SK-N-SH (cell line): ENCODE data around the gene TMEM171. TPM values are rescaled to one million over a fixed set of nuclear protein-coding genes. Genes with fewer than 3 reads are reported as not detected.

ENCODE experiments used
- CTCF ChIA-PET: fragments of 300-600, 350-600 bp; formaldehyde crosslinking; extraction: SDS; loops from one replicate; lab custom pipeline; 2021; lab: Yijun Ruan, JAX
- POLR2A ChIA-PET: fragments of 350-600 bp; sonication (Branson Sonifier 250); formaldehyde crosslinking; extraction: SDS; loops from one replicate; lab custom pipeline; 2020; ENCODE audit warnings: antibody characterized with exemption, inconsistent platforms; lab: Yijun Ruan, JAX
- DNase-seq: peaks from one replicate; pipeline ENCODE4 v3.0.0; 2012
- H2AFZ ChIP-seq: fragments of 200-600 bp; sonication (generic); 2 replicates; pipeline ENCODE4 v1.8.1; 2016; ENCODE audit warnings: antibody characterized with exemption, mild to moderate bottlenecking, low read depth
- H3F3A ChIP-seq: fragments of 200-600 bp; sonication (generic); replicated peaks from 2 replicates; pipeline ENCODE3; 2016; ENCODE audit warnings: antibody characterized with exemption, mild to moderate bottlenecking; ENCODE audit not compliant: insufficient read depth
- H3K27ac ChIP-seq, 2 experiments: fragments of 200-500 bp in 1 of 2; fragments of 200-600 bp in 1 of 2; sonication (Bioruptor generic) in 1 of 2; sonication (generic), shearing (Covaris generic) in 1 of 2; 2 replicates each; pipeline versions ENCODE4 v1.5.1 to v1.6.1; 2014 to 2016; ENCODE audit warnings: low read depth in 2 of 2, inconsistent platforms in 1 of 2, low read length in 1 of 2, mild to moderate bottlenecking in 1 of 2, mixed read lengths in 1 of 2
- H3K27me3 ChIP-seq: fragments of 200-600 bp; sonication (generic), shearing (Covaris generic); 2 replicates; pipeline ENCODE4 v1.6.1; 2016; ENCODE audit warnings: mixed run types; ENCODE audit not compliant: insufficient read depth
- H3K36me3 ChIP-seq, 2 experiments: fragments of 200-500 bp in 1 of 2; fragments of 200-600 bp in 1 of 2; sonication (Bioruptor generic) in 1 of 2; sonication (generic) in 1 of 2; replicated peaks in 1 of 2; 2 replicates each; pipeline versions ENCODE3 to v1.5.1; 2014 to 2016; ENCODE audit warnings: low read length in 1 of 2, mild to moderate bottlenecking in 1 of 2; ENCODE audit not compliant: insufficient read depth in 2 of 2, control insufficient read depth in 1 of 2
- H3K4me1 ChIP-seq, 2 experiments: fragments of 200-500 bp in 1 of 2; fragments of 200-600 bp in 1 of 2; sonication (Bioruptor generic) in 1 of 2; sonication (generic), shearing (Covaris generic) in 1 of 2; 2 replicates each; pipeline versions ENCODE4 v1.5.1 to v1.6.1; 2014 to 2016; ENCODE audit warnings: low read depth in 1 of 2, low read length in 1 of 2, mixed run types in 1 of 2; ENCODE audit not compliant: insufficient read depth in 2 of 2, control insufficient read depth in 1 of 2
- H3K4me2 ChIP-seq: fragments of 200-600 bp; sonication (generic), shearing (Covaris generic); 2 replicates; pipeline ENCODE4 v1.6.1; 2017; ENCODE audit warnings: mixed run types
- H3K4me3 ChIP-seq, 2 experiments: fragments of 200-500 bp in 1 of 2; fragments of 200-600 bp in 1 of 2; sonication (Bioruptor generic) in 1 of 2; sonication (generic), shearing (Covaris generic) in 1 of 2; 2 replicates each; pipeline versions ENCODE4 v1.5.1 to v1.8.1; 2014 to 2016; ENCODE audit warnings: low read depth in 2 of 2, inconsistent platforms in 1 of 2, low read length in 1 of 2, mild to moderate bottlenecking in 1 of 2, mixed read lengths in 1 of 2, moderate library complexity in 1 of 2
- H3K79me2 ChIP-seq: fragments of 200-600 bp; sonication (generic); 2 replicates; pipeline ENCODE4 v1.8.1; 2017; ENCODE audit warnings: mild to moderate bottlenecking; ENCODE audit not compliant: insufficient read depth
- H3K9ac ChIP-seq: fragments of 200-600 bp; sonication (generic); 2 replicates; pipeline ENCODE4 v1.6.1; 2017; ENCODE audit warnings: mixed run types
- H3K9me2 ChIP-seq: fragments of 200-600 bp; sonication (generic); 2 replicates; pipeline ENCODE4 v1.6.1; 2017; ENCODE audit warnings: mixed run types
- H3K9me3 ChIP-seq: fragments of 200-600 bp; sonication (generic); 2 replicates; pipeline ENCODE4 v1.6.1; 2017; ENCODE audit warnings: mixed run types, mild to moderate bottlenecking, moderate library complexity
- H4K20me1 ChIP-seq: fragments of 200-600 bp; sonication (generic); 2 replicates; pipeline ENCODE4 v1.6.1; 2017; ENCODE audit warnings: mild to moderate bottlenecking, mixed run types; ENCODE audit not compliant: insufficient read depth
- CHD2 ChIP-seq: fragments of 150-350 bp; IDR thresholded peaks from 2 replicates; pipeline ENCODE4 v1.6.1; 2018; ENCODE audit warnings: low read length; ENCODE audit not compliant: partially characterized antibody
- CTCF ChIP-seq: fragments of 200-600 bp; sonication (generic); IDR thresholded peaks from 2 replicates; pipeline ENCODE4 v1.6.1; 2017; ENCODE audit warnings: antibody characterized with exemption, mild to moderate bottlenecking, moderate library complexity
- ELF1 ChIP-seq: IDR thresholded peaks from 2 replicates; pipeline ENCODE4 v1.4.0; 2012
- FOSL2 ChIP-seq: IDR thresholded peaks from 2 replicates; pipeline ENCODE4 v1.4.0; 2012; ENCODE audit warnings: low read depth, mild to moderate bottlenecking, moderate library complexity, borderline replicate concordance
- FOXM1 ChIP-seq: IDR thresholded peaks from 2 replicates; pipeline ENCODE4 v1.4.0; 2012; ENCODE audit warnings: low read depth, mild to moderate bottlenecking
- IRF3 ChIP-seq: fragments of 150-350 bp; IDR thresholded peaks from 2 replicates; pipeline ENCODE4 v1.6.1; 2016; ENCODE audit warnings: mild to moderate bottlenecking, low read depth, low read length
- JUND ChIP-seq: IDR thresholded peaks from 2 replicates; pipeline ENCODE4 v1.4.0; 2012
- REST ChIP-seq: IDR thresholded peaks from 2 replicates; pipeline ENCODE4 v1.6.1; 2012; ENCODE audit warnings: mild to moderate bottlenecking, low read depth, low read length, moderate library complexity
- RXRA ChIP-seq: IDR thresholded peaks from 2 replicates; pipeline ENCODE4 v1.4.0; 2012; ENCODE audit warnings: low read depth, mild to moderate bottlenecking, borderline replicate concordance
- SMC3 ChIP-seq: IDR thresholded peaks from 2 replicates; pipeline ENCODE4 v1.6.1; 2012; ENCODE audit warnings: low read depth, low read length, improper control_type of control experiment
- WGBS: methylation state at CpG from one replicate; pipeline ENCODE4 v1.1.6; 2017; ENCODE audit warnings: low lambda C conversion rate; 5-methylcytosine and 5-hydroxymethylcytosine counted together
- polyA plus RNA-seq, 3 experiments: library from polyadenylated mRNA; depleted of rRNA; stranded (reverse); fragments of >200 nt; gene quantifications; 2 replicates each; pipeline ENCODE4 v1.2.3, GENCODE V29; 2012
- TF ChIP-seq, protein P1 (sequence below): IDR thresholded peaks from 2 replicates; pipeline ENCODE4 v1.4.0; 2012; ENCODE audit warnings: low read depth

TMEM171 gene
- polyA plus RNA-seq, 1 of the 3 experiments (the other 2 are of a cell fraction) = 7.6 TPM

GRCh38 chr5:73093943-73094342, 26.4 kb upstream of the TMEM171 start:
- peak overlapping the region in 1 of 2 experiments; percentile 39; a peak in 2 of 4 replicates for H3K27ac ChIP-seq
- 85% methylated on average over 7 of the region's 7 CpGs for WGBS
- no peak overlapping the region for H2AFZ ChIP-seq
- no peaks in the 10 kb centered on the region for H3F3A ChIP-seq
- ChIA-PET POLR2A (no interaction called here), CTCF (interaction anchor here (0.9 to 3.0 kb wide), 3 partner anchors 11 to 122 kb away, joined by 4 to 8 read pairs (median 5); no protein-coding TSS in a partner anchor)
- DNase-seq = no peak
- no peaks in the 10 kb centered on the region for H3K79me2 ChIP-seq
- no peaks in the 10 kb centered on the region for H4K20me1 ChIP-seq
- no peak overlapping the region for H3K4me3 ChIP-seq
- no peak overlapping the region for H3K4me2 ChIP-seq
- no peaks in the 10 kb centered on the region for H3K9me2 ChIP-seq
- no peak overlapping the region for H3K9ac ChIP-seq
- peaks cover 5 to 25% of the 10 kb centered on the region in 2 experiments for H3K36me3 ChIP-seq
- peaks cover 0 to 5% of the 10 kb centered on the region in 2 experiments; a peak in 2 of 4 replicates for H3K4me1 ChIP-seq
- TF ChIP-seq REST = no peak
- TF ChIP-seq FOSL2 = peak; percentile 53; the same call in 1 of the 2 replicates
- no peak for TF ChIP-seq RXRA
- TF ChIP-seq FOXM1 = no peak
- TF ChIP-seq JUND = peak; percentile 34; the same call in 1 of the 2 replicates
- TF ChIP-seq, protein P1, sequence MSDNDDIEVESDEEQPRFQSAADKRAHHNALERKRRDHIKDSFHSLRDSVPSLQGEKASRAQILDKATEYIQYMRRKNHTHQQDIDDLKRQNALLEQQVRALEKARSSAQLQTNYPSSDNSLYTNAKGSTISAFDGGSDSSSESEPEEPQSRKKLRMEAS = 0 out of 2 replicates have a peak, but pooled peaks have one; percentile 34
- peaks cover 13% of the 10 kb centered on the region; the same call in 1 of the 2 replicates for H3K9me3 ChIP-seq
- no peaks in the 10 kb centered on the region for H3K27me3 ChIP-seq

DNA sequence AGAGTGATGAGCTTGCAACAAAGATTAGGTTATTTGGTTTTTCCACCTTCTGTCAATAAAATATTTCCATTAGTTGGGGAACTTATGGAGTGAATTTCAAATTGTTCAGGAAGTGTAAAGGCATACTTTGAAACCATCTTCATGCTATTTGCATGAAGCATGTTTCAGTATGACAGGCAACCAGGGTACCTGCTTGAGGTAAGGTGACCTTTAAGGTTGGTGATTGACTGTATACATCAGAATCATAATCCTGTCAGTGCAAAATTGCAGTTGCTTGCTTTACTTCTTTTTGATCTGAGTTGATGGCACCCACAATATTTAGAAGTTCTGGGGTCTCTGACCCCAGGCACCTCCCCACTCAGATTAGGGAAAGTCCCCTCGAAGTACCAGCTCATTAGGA, 26.0 kb upstream of the TMEM171 start:
- H4K20me1 ChIP-seq = no peaks in the 10 kb centered on the region
- H3K79me2 ChIP-seq = no peaks in the 10 kb centered on the region
- H3K4me2 ChIP-seq = no peak overlapping the region
- no peak overlapping the region for H2AFZ ChIP-seq
- no peak overlapping the region for H3K4me3 ChIP-seq
- H3K9ac ChIP-seq = no peak overlapping the region
- H3F3A ChIP-seq = no peaks in the 10 kb centered on the region
- peaks cover 13% of the 10 kb centered on the region; the same call in 1 of the 2 replicates for H3K9me3 ChIP-seq
- no peaks in the 10 kb centered on the region for H3K27me3 ChIP-seq
- H3K27ac ChIP-seq = no peak overlapping the region; a peak in 1 of 4 replicates
- H3K4me1 ChIP-seq = peaks cover 0 to 5% of the 10 kb centered on the region in 2 experiments; a peak in 2 of 4 replicates
- peaks cover 5 to 20% of the 10 kb centered on the region in 2 experiments for H3K36me3 ChIP-seq
- H3K9me2 ChIP-seq = no peaks in the 10 kb centered on the region
- ChIA-PET CTCF (interaction anchor here (0.6 to 3.0 kb wide), 5 partner anchors 12 to 122 kb away, joined by 3 to 8 read pairs (median 4); no protein-coding TSS in a partner anchor), POLR2A (no interaction called here)
- WGBS = 94% methylated on average over 1 of the region's 1 CpG
- no peak for DNase-seq
- TF ChIP-seq SMC3 (no peak), CHD2 (no peak), ELF1 (no peak), IRF3 (no peak), CTCF (no peak)
